NCI-H187 (cell line): ENCODE results near the gene MAST4.

ENCODE experiments used
- DNase-seq, 2 experiments: peaks; one replicate each; lab custom pipeline; 2025; lab: John Stamatoyannopoulos, UW

Gene MAST4

GRCh38 chr5:67045816-67046740 is 449.9 kb downstream of the MAST4 start:
- DNase-seq = no peak

GRCh38 chr5:67047160-67047559 is 451.0 kb downstream of the MAST4 start:
- DNase-seq = no peak

GRCh38 chr5:67047616-67048015 is 451.4 kb downstream of the MAST4 start:
- no peak for DNase-seq

GRCh38 chr5:67050125-67050524 is 453.9 kb downstream of the MAST4 start:
- no peak for DNase-seq

GRCh38 chr5:67050635-67051034 is 454.4 kb downstream of the MAST4 start:
- DNase-seq = no peak

GRCh38 chr5:67051164-67051563 is 455.0 kb downstream of the MAST4 start:
- no peak for DNase-seq

- no peak for DNase-seq
Measured at GRCh38 chr5:67052034-67052433, 455.8 kb downstream of the MAST4 start.

- DNase-seq = no peak
Measured at GRCh38 chr5:67053229-67053628, 457.0 kb downstream of the MAST4 start.

GRCh38 chr5:67058998-67059743 is 463.0 kb downstream of the MAST4 start:
- no peak for DNase-seq

GRCh38 chr5:67059744-67060490 is 463.7 kb downstream of the MAST4 start:
- no peak for DNase-seq

- no peak for DNase-seq
Measured at GRCh38 chr5:67061511-67061910, 465.3 kb downstream of the MAST4 start.

GRCh38 chr5:67063055-67063454 is 466.9 kb downstream of the MAST4 start:
- no peak for DNase-seq

GRCh38 chr5:67063791-67064190 is 467.6 kb downstream of the MAST4 start:
- no peak for DNase-seq

GRCh38 chr5:67065237-67065636 is 469.0 kb downstream of the MAST4 start:
- peak in 1 of 2 experiments; percentile 19 for DNase-seq

- no peak for DNase-seq
Measured at GRCh38 chr5:67065696-67066095, 469.5 kb downstream of the MAST4 start.

GRCh38 chr5:67066815-67067214 is 470.6 kb downstream of the MAST4 start:
- no peak for DNase-seq

GRCh38 chr5:67073045-67073680 is 477.0 kb downstream of the MAST4 start:
- DNase-seq = no peak

- DNase-seq = no peak
Measured at GRCh38 chr5:67077296-67077695, 481.1 kb downstream of the MAST4 start.

- DNase-seq = no peak
Measured at GRCh38 chr5:67081261-67081660, 485.1 kb downstream of the MAST4 start.

- DNase-seq = no peak
Measured at GRCh38 chr5:67082941-67083340, 486.7 kb downstream of the MAST4 start.

- peak; percentile 39 to 41 for DNase-seq
Measured at GRCh38 chr5:67085616-67086015, 489.4 kb downstream of the MAST4 start.

- DNase-seq = no peak
Measured at GRCh38 chr5:67089200-67089725, 493.1 kb downstream of the MAST4 start.
